Sigmoid colon (tissue), 4 donors: ENCODE measurements around the gene SMARCC1.

Experiments used
- EP300 ChIP-seq, 4 donors: sonication (generic); formaldehyde crosslinking; IDR thresholded peaks; one replicate each; pipeline ENCODE4 v1.6.1; 2017; ENCODE audit warnings: antibody characterized with exemption in 4 of 4
- POLR2A ChIP-seq, 2 donors: fragments of 450-650 bp; IDR thresholded peaks; one replicate each; pipeline ENCODE4 v1.6.1; 2016; ENCODE audit warnings: antibody characterized with exemption in 2 of 2, mild to moderate bottlenecking in 2 of 2, moderate library complexity in 2 of 2
- TF ChIP-seq, protein P1 (sequence below), 4 experiments: fragments of 450-650 bp in 3 of 4; fragments of 200-600 bp in 1 of 4; IDR thresholded peaks; one replicate each; pipeline ENCODE4 v1.5.1; 2016 to 2019; ENCODE audit warnings: antibody characterized with exemption in 4 of 4, mild to moderate bottlenecking in 3 of 4, moderate library complexity in 2 of 4

DNA sequence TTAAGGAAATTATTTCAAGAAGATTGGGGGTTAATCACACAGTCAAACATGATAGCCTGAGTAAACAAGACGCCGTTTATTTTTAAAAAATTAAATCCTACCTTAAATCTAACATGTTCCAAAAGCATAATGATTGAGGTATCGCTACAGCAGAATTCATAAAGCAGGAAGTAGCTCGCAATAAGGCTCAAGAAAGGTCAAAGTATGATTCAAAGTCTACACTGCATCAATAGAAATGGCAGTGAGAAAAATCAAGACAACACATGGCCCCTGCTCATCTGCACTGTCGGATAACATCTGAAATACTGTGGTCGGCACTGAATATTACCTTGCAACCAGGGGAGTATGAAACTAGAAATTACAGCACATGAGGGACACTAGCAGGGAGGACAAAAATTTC lies 93.2 kb downstream of the SMARCC1 start:
- TF ChIP-seq, protein P1, sequence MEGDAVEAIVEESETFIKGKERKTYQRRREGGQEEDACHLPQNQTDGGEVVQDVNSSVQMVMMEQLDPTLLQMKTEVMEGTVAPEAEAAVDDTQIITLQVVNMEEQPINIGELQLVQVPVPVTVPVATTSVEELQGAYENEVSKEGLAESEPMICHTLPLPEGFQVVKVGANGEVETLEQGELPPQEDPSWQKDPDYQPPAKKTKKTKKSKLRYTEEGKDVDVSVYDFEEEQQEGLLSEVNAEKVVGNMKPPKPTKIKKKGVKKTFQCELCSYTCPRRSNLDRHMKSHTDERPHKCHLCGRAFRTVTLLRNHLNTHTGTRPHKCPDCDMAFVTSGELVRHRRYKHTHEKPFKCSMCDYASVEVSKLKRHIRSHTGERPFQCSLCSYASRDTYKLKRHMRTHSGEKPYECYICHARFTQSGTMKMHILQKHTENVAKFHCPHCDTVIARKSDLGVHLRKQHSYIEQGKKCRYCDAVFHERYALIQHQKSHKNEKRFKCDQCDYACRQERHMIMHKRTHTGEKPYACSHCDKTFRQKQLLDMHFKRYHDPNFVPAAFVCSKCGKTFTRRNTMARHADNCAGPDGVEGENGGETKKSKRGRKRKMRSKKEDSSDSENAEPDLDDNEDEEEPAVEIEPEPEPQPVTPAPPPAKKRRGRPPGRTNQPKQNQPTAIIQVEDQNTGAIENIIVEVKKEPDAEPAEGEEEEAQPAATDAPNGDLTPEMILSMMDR (IDR thresholded peaks at IDR 0.05) = no peak
- TF ChIP-seq POLR2A (IDR thresholded peaks at IDR 0.05) = no peak
- no peak for TF ChIP-seq EP300 (IDR thresholded peaks at IDR 0.05)
